ENCODE results near the gene DLG2.
A peak's percentile ranks its signal among the peaks of the same experiment; 100 is the strongest.

The DLG2 gene

GRCh38 chr11:84273541-84273940 is 1353.6 kb downstream of the DLG2 start:
- TF ChIP-seq CTCF (conservative IDR thresholded peaks at IDR 0.05; ENCODE audit: low read depth, low read length) = no peak

GRCh38 chr11:84270466-84270865 is 1356.7 kb downstream of the DLG2 start:
- DNase-seq (ENCODE audit: low read depth) = no peak
- no peak overlapping the region for H3K4me3 ChIP-seq (ENCODE audit: low read length)

More at GRCh38 chr11:84273541-84273940, 1353.6 kb downstream of the DLG2 start:
- H3K4me3 ChIP-seq (ENCODE audit: low read length) = no peak overlapping the region
- no peak for DNase-seq (ENCODE audit: low read depth)

GRCh38 chr11:84264066-84264465 is 1363.1 kb downstream of the DLG2 start:
- no peak for TF ChIP-seq CTCF (conservative IDR thresholded peaks at IDR 0.05; ENCODE audit: low read depth, low read length)
- no peak for DNase-seq (ENCODE audit: low read depth)
- H3K4me3 ChIP-seq (ENCODE audit: low read length) = no peak overlapping the region

More at GRCh38 chr11:84270466-84270865, 1356.7 kb downstream of the DLG2 start:
- TF ChIP-seq CTCF (conservative IDR thresholded peaks at IDR 0.05; ENCODE audit: low read depth, low read length) = no peak

- no peak overlapping the region for H3K4me3 ChIP-seq (ENCODE audit: low read length)
- TF ChIP-seq CTCF (conservative IDR thresholded peaks at IDR 0.05; ENCODE audit: low read depth, low read length) = peak; percentile 45
- no peak for DNase-seq (ENCODE audit: low read depth)
Observed at GRCh38 chr11:84261707-84262106, 1365.4 kb downstream of the DLG2 start.

- TF ChIP-seq CTCF (conservative IDR thresholded peaks at IDR 0.05; ENCODE audit: low read depth, low read length) = no peak
- no peak overlapping the region for H3K4me3 ChIP-seq (ENCODE audit: low read length)
Observed at GRCh38 chr11:84260862-84261261, 1366.3 kb downstream of the DLG2 start.

GRCh38 chr11:84256618-84257017 is 1370.5 kb downstream of the DLG2 start:
- TF ChIP-seq CTCF (conservative IDR thresholded peaks at IDR 0.05; ENCODE audit: low read depth, low read length) = no peak

More at GRCh38 chr11:84260862-84261261, 1366.3 kb downstream of the DLG2 start:
- DNase-seq (ENCODE audit: low read depth) = no peak

GRCh38 chr11:84255483-84255882 is 1371.7 kb downstream of the DLG2 start:
- no peak overlapping the region for H3K4me3 ChIP-seq (ENCODE audit: low read length)
- DNase-seq (ENCODE audit: low read depth) = no peak
- TF ChIP-seq CTCF (conservative IDR thresholded peaks at IDR 0.05; ENCODE audit: low read depth, low read length) = no peak

More at GRCh38 chr11:84256618-84257017, 1370.5 kb downstream of the DLG2 start:
- no peak overlapping the region for H3K4me3 ChIP-seq (ENCODE audit: low read length)
- no peak for DNase-seq (ENCODE audit: low read depth)
